HG03175 (cell line): Measurements from ENCODE around the gene TRAPPC10.

Source experiments
- ATAC-seq: cut with Tn5 transposase; IDR thresholded peaks from one replicate; pipeline ENCODE4 v1.9.1; 2021; ENCODE audit warnings: mild to moderate bottlenecking, moderate library complexity; ENCODE audit not compliant: unreplicated experiment

Gene TRAPPC10

GRCh38 chr21:43982489-43983078 is 29.5 kb upstream of the TRAPPC10 start:
- no peak for ATAC-seq

GRCh38 chr21:43983390-43983789 is 28.7 kb upstream of the TRAPPC10 start:
- no peak for ATAC-seq

DNA sequence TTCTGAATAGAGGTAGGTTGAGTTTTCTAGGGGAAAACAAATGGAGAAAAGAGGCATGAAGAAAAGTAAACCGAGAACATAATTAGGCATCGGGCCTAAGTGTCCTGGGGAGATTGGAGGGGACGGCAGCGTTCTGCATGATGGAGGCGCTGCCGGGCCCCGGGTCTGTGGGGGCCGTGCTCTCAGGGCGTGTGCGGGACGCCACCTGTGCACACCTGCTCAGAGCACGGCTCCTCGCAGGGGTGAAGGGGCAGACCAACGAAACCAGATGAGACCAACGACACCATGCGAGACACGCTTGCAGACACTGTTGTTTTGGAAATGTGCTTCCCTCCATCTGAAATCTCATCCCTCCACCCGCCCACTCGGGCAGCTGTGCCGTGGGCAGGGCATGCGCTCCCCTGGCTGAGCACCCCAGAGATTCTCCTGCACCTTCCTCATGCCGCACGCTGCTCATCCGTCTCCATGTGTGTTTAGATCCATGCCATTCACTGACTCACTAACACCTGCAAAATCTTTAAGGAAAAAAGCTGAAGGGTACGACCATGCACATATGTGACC is 28.2 kb upstream of the TRAPPC10 start:
- no peak for ATAC-seq

DNA sequence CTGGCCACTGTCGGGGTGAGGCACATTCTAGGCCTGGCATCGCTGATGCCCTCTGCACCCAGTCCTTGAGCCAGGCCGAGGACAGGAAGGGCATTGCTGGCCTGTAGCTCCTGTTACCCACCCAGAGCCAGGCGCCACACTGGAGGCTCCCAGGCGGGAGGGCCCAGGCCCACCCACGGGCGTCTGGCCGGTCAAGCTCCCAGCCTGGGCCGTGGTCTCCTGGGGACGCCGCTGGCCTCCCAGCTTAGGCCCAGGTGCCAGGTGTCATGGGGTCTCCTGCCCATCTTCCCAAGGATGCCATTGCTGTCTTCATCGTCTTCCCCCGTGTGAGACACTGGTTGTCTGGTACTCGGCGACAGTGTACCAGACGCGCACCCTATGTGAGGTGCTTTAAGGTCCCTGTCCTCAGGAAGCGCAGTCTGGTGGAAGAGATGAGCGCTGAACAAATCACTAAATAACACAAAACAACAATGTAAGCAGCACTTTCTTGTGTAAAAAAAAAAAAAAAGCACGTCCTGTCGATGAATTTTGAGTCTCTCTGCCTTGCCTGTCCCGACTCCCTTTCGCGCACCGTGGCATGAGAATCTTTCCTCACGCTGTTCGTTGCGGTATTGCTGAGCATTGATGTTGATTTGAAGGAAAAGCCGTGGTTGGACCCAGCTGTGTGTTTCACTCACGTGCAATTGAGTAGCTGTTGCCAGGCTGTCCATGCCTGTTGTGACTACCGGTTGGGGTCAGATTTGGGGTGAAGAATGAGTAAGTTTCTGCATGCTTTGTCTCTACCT is 27.0 kb upstream of the TRAPPC10 start:
- ATAC-seq: no peak

DNA sequence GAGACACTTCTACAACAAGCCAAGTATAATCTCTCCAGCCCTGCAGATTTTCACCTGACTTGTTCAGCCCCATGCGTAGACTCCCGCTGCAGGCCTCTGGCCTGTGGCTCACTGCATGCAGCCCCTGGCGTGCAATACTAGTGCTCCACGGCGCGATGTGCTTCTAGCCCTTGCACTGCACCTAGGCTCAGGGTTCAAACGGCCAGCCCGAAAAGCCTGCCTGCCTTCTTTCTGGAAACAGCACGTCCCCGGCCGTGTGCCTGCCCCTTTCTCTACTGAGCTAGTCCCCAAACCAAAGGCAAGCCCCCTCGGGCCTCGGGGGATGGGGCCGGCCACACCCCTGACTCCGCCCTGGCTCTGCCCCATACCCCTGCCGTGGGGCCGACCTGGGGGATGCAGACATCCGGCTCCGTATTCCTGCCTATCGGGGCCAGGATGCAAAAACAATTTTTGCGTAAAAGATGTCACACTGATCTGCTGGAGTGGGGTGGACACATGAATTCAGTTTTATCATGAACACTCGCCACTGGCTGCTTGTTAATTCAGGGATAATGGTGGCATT is 26.3 kb upstream of the TRAPPC10 start:
- ATAC-seq: no peak

GRCh38 chr21:43986544-43987451 is 25.3 kb upstream of the TRAPPC10 start:
- no peak for ATAC-seq

- ATAC-seq: no peak
Observed at GRCh38 chr21:43987509-43987908, 24.6 kb upstream of the TRAPPC10 start.

DNA sequence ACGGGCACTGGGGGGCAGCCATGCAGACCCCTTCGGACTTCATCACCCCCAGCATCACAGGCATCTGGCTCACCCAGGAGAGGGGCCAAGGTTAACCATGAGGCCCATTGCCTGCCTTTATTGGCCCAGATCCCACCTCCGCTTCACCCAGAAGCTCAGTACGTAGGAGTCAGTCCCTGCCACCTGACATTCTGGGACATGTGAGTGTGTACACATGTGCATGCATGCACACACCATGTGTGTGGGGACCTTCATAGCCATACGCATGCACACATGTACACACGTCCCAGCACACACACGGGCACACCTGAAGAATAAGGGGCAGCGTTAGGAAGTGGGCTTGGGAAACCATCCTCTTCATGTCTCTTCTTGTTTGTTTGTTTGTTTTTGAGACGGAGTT is 24.1 kb upstream of the TRAPPC10 start:
- ATAC-seq: no peak

DNA sequence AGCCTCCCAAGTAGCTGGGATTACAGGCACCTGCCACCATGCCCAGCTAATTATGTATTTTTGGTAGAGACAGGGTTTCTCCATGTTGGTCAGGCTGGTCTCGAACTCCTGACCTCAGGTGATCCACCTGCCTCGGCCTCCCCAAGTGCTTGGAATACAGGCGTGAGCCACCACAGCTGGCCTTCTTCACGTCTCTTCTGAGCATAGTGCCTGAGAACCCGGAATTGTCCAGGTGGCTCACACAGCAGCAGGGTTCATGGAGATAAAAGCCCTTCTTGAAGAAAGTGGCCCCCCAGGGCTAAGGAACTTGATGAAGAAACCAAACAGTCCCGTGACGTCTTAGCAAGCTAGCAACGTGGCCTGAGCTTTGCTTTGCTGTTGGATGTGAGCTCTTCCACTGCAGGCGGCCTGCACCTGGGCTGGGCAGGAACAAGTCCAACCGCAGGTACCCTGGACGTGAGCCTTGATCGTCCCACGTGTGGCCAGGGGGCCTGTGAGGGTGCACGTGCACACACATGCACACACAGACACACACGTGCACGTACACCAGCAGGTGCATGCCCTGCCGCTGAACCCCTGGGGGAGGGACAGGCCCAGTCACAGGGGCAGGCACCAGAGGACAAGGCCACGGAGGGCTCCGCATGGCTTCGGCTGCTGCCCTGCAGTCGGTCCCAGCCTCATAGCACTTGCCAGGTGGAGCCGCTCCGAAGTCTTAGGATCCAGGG is 23.4 kb upstream of the TRAPPC10 start:
- no peak for ATAC-seq

DNA sequence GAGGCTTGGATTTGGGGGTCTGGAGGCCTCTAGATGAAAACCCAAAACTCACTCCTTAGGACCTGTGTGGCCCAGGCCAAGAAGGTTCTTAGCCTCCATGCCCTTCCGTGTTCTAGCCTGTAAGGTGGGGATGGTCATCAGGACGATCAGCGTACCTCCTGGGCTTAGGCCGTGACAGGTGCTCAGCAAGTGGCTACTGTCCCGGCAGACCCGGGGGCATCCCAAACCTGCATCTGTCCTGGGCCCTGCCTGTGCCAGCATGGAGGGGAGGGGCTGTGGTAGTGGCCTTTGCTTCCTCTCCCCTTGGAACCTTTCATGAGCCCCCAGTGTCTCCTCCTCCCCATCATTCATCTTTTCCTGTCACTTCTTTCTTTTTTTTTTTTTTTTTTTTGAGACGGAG is 22.7 kb upstream of the TRAPPC10 start:
- no peak for ATAC-seq

DNA sequence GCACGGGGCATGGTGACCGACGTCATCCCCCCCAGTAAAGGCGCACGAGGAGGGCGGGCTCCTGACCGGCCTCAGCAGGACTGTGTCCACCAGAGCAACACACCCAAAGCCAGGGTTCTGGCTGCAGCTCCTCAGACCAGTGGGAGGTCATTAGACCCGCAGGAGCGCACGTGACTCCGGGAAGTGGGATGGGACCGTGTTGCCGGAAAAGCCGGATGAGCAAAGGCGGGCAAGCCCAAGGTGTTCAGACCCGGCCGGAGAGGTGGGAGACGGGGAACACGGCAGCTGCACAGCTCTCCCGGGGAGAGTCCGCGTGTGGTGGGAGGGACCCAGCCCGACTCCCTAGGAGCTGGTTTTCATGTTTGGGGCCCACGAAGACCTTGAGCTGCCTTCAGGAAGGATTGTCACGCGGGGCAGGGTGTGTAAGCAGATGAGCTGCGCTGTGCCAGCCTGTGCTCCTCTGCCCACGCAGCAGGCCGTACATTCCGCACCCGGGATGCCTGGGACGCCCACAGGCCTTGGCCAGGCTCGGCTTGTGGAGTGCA is 20.6 kb upstream of the TRAPPC10 start:
- no peak for ATAC-seq

GRCh38 chr21:43992121-43992520 is 20.0 kb upstream of the TRAPPC10 start:
- no peak for ATAC-seq

- no peak for ATAC-seq
Observed at GRCh38 chr21:43993420-43993934, 18.6 kb upstream of the TRAPPC10 start.

- no peak for ATAC-seq
Observed at GRCh38 chr21:43994085-43994484, 18.0 kb upstream of the TRAPPC10 start.

GRCh38 chr21:43994646-43995045 is 17.5 kb upstream of the TRAPPC10 start:
- ATAC-seq: no peak

- ATAC-seq: no peak
Observed at GRCh38 chr21:43995521-43996105, 16.5 kb upstream of the TRAPPC10 start.

- no peak for ATAC-seq
Observed at GRCh38 chr21:43997766-43998742, 14.1 kb upstream of the TRAPPC10 start.

DNA sequence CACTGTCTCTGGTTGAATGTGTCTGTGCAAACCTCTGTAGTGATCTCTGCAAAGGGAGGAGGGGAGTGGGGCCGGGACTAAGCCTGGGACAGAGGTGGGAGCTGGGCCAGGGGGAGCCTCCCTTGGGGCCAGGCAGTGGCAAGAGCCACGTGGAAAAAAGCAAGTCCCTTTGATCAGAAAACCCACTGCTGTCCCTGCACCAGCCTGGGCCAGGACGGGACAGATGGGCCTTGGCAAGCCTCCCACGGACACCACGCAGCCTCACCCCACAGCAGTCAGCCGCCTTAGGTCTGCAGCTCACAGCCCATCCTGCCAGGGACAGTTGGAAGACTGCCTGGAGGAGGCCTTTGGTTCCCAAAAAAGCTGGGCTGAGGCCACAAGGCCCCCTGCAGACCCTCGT is 11.7 kb upstream of the TRAPPC10 start:
- ATAC-seq: no peak
